ENCODE results near the gene BLACAT1.

BLACAT1 gene

DNA sequence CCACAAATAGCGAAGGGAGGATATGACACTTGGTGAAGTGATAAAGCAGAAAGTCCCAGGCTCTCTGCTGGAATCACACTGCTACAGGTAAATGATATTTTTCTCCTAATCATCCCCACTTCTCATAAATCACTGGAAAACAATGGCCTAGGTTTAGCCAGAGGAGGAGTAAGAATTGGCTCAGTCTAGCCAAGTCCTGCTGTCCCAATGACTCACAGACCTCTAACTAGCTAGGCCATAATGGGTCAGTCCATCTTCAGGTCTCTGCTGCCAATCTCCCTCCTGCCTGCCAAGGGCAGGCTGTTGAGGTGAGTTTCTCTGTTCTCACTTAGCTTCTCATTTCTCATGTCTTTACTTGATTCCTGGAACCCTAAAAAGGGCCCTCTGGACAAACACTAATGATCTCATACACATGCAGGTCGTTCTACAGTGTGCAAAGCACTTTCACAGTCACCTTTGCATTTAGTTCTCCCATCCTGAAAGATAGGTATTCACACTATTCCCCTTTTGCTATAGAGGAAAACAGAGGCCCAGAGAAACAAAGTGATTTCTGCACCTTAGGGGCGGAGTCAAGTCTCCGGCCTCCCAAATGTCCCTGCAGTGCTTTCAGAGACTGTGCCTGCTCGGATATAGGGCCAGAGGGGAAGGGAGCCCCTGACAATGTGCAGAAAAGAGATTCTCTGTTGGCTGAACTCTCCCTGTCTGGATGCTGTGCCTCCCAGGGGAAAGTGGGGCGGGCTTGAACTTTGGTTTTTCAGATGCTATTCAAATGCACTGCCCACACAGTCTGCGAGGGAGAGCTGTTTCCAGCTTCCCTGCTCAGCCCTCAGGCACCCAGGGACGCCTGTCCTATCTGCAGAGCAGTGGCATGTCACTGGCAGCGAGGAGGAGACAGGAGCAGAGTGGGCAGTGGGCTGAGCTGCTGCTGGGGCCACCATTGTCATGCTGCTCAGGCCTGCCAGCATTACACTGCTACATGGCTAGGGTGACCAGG lies 44.7 kb upstream of the BLACAT1 start:
- TF ChIP-seq, protein P1, sequence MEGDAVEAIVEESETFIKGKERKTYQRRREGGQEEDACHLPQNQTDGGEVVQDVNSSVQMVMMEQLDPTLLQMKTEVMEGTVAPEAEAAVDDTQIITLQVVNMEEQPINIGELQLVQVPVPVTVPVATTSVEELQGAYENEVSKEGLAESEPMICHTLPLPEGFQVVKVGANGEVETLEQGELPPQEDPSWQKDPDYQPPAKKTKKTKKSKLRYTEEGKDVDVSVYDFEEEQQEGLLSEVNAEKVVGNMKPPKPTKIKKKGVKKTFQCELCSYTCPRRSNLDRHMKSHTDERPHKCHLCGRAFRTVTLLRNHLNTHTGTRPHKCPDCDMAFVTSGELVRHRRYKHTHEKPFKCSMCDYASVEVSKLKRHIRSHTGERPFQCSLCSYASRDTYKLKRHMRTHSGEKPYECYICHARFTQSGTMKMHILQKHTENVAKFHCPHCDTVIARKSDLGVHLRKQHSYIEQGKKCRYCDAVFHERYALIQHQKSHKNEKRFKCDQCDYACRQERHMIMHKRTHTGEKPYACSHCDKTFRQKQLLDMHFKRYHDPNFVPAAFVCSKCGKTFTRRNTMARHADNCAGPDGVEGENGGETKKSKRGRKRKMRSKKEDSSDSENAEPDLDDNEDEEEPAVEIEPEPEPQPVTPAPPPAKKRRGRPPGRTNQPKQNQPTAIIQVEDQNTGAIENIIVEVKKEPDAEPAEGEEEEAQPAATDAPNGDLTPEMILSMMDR (IDR thresholded peaks at IDR 0.05; ENCODE audit: borderline replicate concordance, insufficient read depth, low read depth, low read length) = no peak
- no peak overlapping the region for H3K4me3 ChIP-seq (ENCODE audit: low read depth, low read length)

GRCh38 chr1:205499789-205500188 lies 43.9 kb upstream of the BLACAT1 start:
- no peak overlapping the region for H3K4me3 ChIP-seq (ENCODE audit: low read depth, low read length)
- TF ChIP-seq, protein P1 (IDR thresholded peaks at IDR 0.05; ENCODE audit: borderline replicate concordance, insufficient read depth, low read depth, low read length) = no peak

- H3K4me3 ChIP-seq (ENCODE audit: low read depth, low read length) = no peak overlapping the region
- TF ChIP-seq, protein P1 (IDR thresholded peaks at IDR 0.05; ENCODE audit: borderline replicate concordance, insufficient read depth, low read depth, low read length) = no peak
These were observed 41.5 kb upstream of the BLACAT1 start for GRCh38 chr1:205497351-205497750.

GRCh38 chr1:205496661-205497060 lies 40.8 kb upstream of the BLACAT1 start:
- TF ChIP-seq, protein P1 (IDR thresholded peaks at IDR 0.05; ENCODE audit: borderline replicate concordance, insufficient read depth, low read depth, low read length) = no peak
- no peak overlapping the region for H3K4me3 ChIP-seq (ENCODE audit: low read depth, low read length)

DNA sequence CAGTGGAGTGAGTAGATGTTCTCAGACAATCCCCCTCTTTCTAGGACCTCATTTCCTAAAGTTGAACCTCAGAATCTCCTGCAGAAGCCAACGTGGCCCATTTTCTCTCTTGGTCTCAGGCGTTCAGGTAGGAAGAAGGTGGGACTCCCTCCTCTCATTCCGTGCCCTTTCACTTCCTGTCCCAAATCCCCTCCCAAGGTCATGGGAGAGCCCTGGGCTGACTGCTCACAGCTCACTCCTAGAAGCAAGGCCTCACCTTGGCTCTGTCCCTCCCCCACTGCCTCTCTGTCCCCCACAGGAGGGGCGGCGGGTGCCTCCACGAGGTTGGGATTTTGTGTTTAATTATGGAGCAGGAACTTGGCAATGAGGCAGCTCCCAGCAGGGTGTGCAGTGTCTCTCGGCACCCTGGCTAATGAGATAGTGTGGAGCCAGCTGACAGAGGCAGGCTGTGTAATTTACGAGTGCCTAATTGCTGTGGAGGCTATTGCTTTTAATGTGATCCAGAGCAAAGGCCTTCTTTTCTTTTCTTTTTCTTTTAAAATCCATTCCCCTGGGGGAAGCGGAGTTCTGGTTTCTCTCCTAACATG lies 39.5 kb upstream of the BLACAT1 start:
- H3K4me3 ChIP-seq (ENCODE audit: low read depth, low read length) = no peak overlapping the region
- TF ChIP-seq, protein P1 (IDR thresholded peaks at IDR 0.05; ENCODE audit: borderline replicate concordance, insufficient read depth, low read depth, low read length) = no peak

GRCh38 chr1:205494115-205494514 lies 38.3 kb upstream of the BLACAT1 start:
- H3K4me3 ChIP-seq (ENCODE audit: low read depth, low read length) = no peak overlapping the region
- TF ChIP-seq, protein P1 (IDR thresholded peaks at IDR 0.05; ENCODE audit: borderline replicate concordance, insufficient read depth, low read depth, low read length) = no peak

All from GM12875 (cell line).